Activated CD8-positive, alpha-beta T cell treated with anti-CD3 and anti-CD28 coated beads for 36 hours (primary cell): ENCODE data around the gene HVCN1. TPM values are rescaled to one million over a fixed set of nuclear protein-coding genes. Genes with fewer than 3 reads are reported as not detected.
"Not testable (repeated sequence)": the region's sequence is repeated elsewhere in the genome, so short reads cannot be mapped to it uniquely, and the experiment has no call there.

Source experiments
- ATAC-seq: fragments of 200-7000 bp; cut with Tn5 transposase; one replicate; pipeline ENCODE4 v1.10.0; 2021; ENCODE audit warnings: mild to moderate bottlenecking, moderate library complexity
- CTCF ChIA-PET: fragments of 350-600 bp; sonication (Branson Sonifier 250); formaldehyde crosslinking; loops from one replicate; lab custom pipeline; 2021; ENCODE audit warnings: antibody characterized with exemption; lab: Charles Lee
- POLR2A ChIA-PET: fragments of 350-600 bp; sonication (Branson Sonifier 250); formaldehyde crosslinking; loops from one replicate; lab custom pipeline; 2021; ENCODE audit warnings: antibody characterized with exemption; lab: Charles Lee
- DNase-seq: peaks from one replicate; pipeline ENCODE4 v3.0.0-alpha.2; 2020
- H3K27ac Mint-ChIP-seq: one replicate; pipeline ENCODE4 v1.8.0; 2021; ENCODE audit warnings: mild to moderate bottlenecking, mixed read lengths
- H3K27me3 Mint-ChIP-seq: one replicate; pipeline ENCODE4 v1.8.0; 2021; ENCODE audit warnings: mixed read lengths
- H3K36me3 Mint-ChIP-seq: one replicate; pipeline ENCODE4 v1.8.0; 2021; ENCODE audit warnings: low read depth, mixed read lengths
- H3K4me1 Mint-ChIP-seq: one replicate; pipeline ENCODE4 v1.8.0; 2021; ENCODE audit warnings: low read depth, mixed read lengths
- H3K4me3 Mint-ChIP-seq: one replicate; pipeline ENCODE4 v1.8.0; 2021; ENCODE audit warnings: mild to moderate bottlenecking, moderate library complexity, mixed read lengths
- H3K9me3 Mint-ChIP-seq: one replicate; pipeline ENCODE4 v1.8.0; 2021; ENCODE audit warnings: mixed read lengths
- intact Hi-C: fragments of 100-400 bp; cut with micrococcal nuclease; formaldehyde crosslinking; loops from one replicate; pipeline ENCODE4 v1.10.0; 2022
- total RNA-seq, 2 experiments: library from RNA; stranded (reverse); gene quantifications; one replicate each; pipeline ENCODE4 v1.2.3, GENCODE V29; 2021
- TF ChIP-seq, protein P1 (sequence below): fragments of 200-600 bp; IDR thresholded peaks from one replicate; pipeline ENCODE4 v1.8.0; 2022; ENCODE audit warnings: antibody characterized with exemption, mild to moderate bottlenecking

The HVCN1 gene
- total RNA-seq, 2 experiments from 2014 or later = 23.0 to 24.2 TPM

GRCh38 chr12:110725267-110725666 lies 36.4 kb upstream of the HVCN1 start:
- CTCF ChIA-PET = interaction anchor here (1.2 kb wide), 1 partner anchor 102 kb away, joined by 4 read pairs; no protein-coding TSS in a partner anchor

DNA sequence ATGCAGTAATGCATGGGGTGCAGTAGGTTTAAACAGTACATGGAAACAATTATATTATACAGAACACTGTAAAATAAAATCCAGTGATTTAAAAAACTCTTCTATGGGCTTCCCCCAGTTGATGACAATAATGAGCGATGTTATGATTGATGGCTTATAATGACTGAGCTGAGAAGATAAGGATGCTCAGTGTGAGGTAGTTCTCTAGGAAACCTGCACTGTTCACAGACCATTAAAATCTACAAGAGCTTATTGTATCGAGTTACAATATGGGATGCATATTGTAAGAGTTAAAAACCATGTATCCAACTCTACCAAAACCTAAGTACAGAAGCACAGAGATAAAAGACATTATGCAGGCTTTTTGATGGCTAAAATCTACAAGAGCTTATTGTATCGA lies 34.0 kb upstream of the HVCN1 start:
- H3K4me3 Mint-ChIP-seq, intact Hi-C loops, CTCF ChIA-PET, ATAC-seq, H3K27me3 Mint-ChIP-seq, H3K9me3 Mint-ChIP-seq, DNase-seq: not testable (repeated sequence)
- POLR2A ChIA-PET = interaction anchor here (0.8 kb wide), 1 partner anchor 56 kb away, joined by 3 read pairs; no protein-coding TSS in a partner anchor
- peaks cover 80% of the 10 kb centered on the region for H3K36me3 Mint-ChIP-seq
- H3K27ac Mint-ChIP-seq = peak overlapping the region; percentile 13
- peaks cover 37% of the 10 kb centered on the region for H3K4me1 Mint-ChIP-seq

More at GRCh38 chr12:110725267-110725666, 36.4 kb upstream of the HVCN1 start:
- DNase-seq (no peak), ATAC-seq (no peak)
- POLR2A ChIA-PET = no interaction called here
- Mint-ChIP-seq H3K36me3 (peaks cover 74% of the 10 kb centered on the region), H3K4me3 (no peak overlapping the region), H3K9me3 (no peaks in the 10 kb centered on the region), H3K27me3 (no peaks in the 10 kb centered on the region), H3K4me1 (peaks cover 43% of the 10 kb centered on the region), H3K27ac (peak overlapping the region; percentile 64)
- intact Hi-C loops = no loop called here
- TF ChIP-seq, protein P1, sequence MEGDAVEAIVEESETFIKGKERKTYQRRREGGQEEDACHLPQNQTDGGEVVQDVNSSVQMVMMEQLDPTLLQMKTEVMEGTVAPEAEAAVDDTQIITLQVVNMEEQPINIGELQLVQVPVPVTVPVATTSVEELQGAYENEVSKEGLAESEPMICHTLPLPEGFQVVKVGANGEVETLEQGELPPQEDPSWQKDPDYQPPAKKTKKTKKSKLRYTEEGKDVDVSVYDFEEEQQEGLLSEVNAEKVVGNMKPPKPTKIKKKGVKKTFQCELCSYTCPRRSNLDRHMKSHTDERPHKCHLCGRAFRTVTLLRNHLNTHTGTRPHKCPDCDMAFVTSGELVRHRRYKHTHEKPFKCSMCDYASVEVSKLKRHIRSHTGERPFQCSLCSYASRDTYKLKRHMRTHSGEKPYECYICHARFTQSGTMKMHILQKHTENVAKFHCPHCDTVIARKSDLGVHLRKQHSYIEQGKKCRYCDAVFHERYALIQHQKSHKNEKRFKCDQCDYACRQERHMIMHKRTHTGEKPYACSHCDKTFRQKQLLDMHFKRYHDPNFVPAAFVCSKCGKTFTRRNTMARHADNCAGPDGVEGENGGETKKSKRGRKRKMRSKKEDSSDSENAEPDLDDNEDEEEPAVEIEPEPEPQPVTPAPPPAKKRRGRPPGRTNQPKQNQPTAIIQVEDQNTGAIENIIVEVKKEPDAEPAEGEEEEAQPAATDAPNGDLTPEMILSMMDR = no peak

DNA sequence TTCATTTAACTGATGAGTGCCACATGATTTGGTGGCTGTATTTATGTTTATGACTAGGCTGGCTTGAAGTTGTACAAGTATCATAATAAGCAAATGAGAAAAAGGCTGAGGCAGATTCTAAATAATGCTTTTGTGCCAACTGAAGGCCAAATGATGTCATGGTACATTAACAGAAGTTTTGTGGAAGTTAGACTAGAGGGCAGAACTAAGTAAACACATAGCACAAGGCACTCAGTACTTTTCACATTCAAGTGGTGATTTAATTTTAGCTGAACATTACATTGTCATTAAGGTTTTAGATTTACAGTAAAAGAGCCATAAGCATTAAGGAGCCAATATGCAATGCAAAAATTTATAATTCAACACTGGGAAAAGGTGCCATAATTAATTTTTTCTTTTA lies 32.7 kb upstream of the HVCN1 start:
- peak overlapping the region; percentile 5 for H3K27ac Mint-ChIP-seq
- H3K36me3 Mint-ChIP-seq = peaks cover 83% of the 10 kb centered on the region
- CTCF ChIA-PET = interaction anchor here (1.4 kb wide), 1 partner anchor 105 kb away, joined by 6 read pairs; no protein-coding TSS in a partner anchor
- no peaks in the 10 kb centered on the region for H3K27me3 Mint-ChIP-seq
- ATAC-seq = no peak
- H3K4me3 Mint-ChIP-seq = no peak overlapping the region
- no peak for DNase-seq
- H3K4me1 Mint-ChIP-seq = peaks cover 39% of the 10 kb centered on the region
- intact Hi-C loops = no loop called here
- no peaks in the 10 kb centered on the region for H3K9me3 Mint-ChIP-seq
- POLR2A ChIA-PET = interaction anchor here (1.4 kb wide), 1 partner anchor 42 kb away, joined by 3 read pairs; no protein-coding TSS in a partner anchor
- TF ChIP-seq, protein P1 = no peak

DNA sequence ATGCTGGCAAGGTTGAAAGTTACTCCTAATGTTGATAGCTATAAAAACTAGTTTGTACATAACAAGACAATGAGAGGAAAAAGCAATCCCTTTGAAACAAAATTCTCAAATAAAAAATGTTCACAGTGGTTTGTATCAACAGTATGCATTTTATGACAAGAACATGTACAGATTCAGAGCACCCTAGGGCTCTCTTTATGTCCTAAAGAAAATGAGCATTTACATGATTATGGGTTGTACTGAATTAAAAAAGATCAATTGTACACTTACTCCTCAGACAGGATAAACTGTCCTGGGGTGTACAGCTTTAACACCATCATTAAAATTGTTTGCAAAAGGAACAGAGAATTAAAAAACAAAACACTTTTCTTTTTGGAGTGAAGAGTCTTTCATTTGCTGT lies 31.6 kb upstream of the HVCN1 start:
- H3K9me3 Mint-ChIP-seq = no peaks in the 10 kb centered on the region
- no peak overlapping the region for H3K4me3 Mint-ChIP-seq
- no peak for ATAC-seq

GRCh38 chr12:110718222-110718908 lies 29.4 kb upstream of the HVCN1 start:
- ATAC-seq = no peak
- peaks cover 22% of the 10 kb centered on the region for H3K4me1 Mint-ChIP-seq
- H3K36me3 Mint-ChIP-seq = peaks cover 58% of the 10 kb centered on the region
- TF ChIP-seq, protein P1 = no peak
- no peak for DNase-seq
- H3K27ac Mint-ChIP-seq = peak overlapping the region; percentile 36
- no peaks in the 10 kb centered on the region for H3K9me3 Mint-ChIP-seq
- POLR2A ChIA-PET = interaction anchor here (1.0 to 2.1 kb wide), 3 partner anchors 13 to 109 kb away, joined by 3 to 5 read pairs (median 4); no protein-coding TSS in a partner anchor
- H3K27me3 Mint-ChIP-seq = no peaks in the 10 kb centered on the region
- intact Hi-C loops = no loop called here
- H3K4me3 Mint-ChIP-seq = no peak overlapping the region
- CTCF ChIA-PET = interaction anchor here (0.8 to 1.8 kb wide), 3 partner anchors 12 to 116 kb away, joined by 3 to 4 read pairs (median 3); no protein-coding TSS in a partner anchor

More for the DNA sequence above, 31.6 kb upstream of the HVCN1 start:
- ChIA-PET POLR2A (interaction anchor here (1.4 kb wide), 1 partner anchor 41 kb away, joined by 3 read pairs; no protein-coding TSS in a partner anchor), CTCF (interaction anchor here (1.4 kb wide), 1 partner anchor 107 kb away, joined by 6 read pairs; no protein-coding TSS in a partner anchor)
- intact Hi-C loops = no loop called here
- H3K4me1 Mint-ChIP-seq = peaks cover 32% of the 10 kb centered on the region
- no peaks in the 10 kb centered on the region for H3K27me3 Mint-ChIP-seq
- H3K36me3 Mint-ChIP-seq = peaks cover 76% of the 10 kb centered on the region
- no peak for DNase-seq
- TF ChIP-seq, protein P1 = no peak
- peak overlapping the region; percentile 25 for H3K27ac Mint-ChIP-seq
